ENCODE measurements around the gene CFAP251. TPM values are rescaled to one million over a fixed set of nuclear protein-coding genes. Genes with fewer than 3 reads are reported as not detected.

The CFAP251 gene
- polyA plus RNA-seq, 1 donor from 2014 or later = 4.0 TPM

DNA sequence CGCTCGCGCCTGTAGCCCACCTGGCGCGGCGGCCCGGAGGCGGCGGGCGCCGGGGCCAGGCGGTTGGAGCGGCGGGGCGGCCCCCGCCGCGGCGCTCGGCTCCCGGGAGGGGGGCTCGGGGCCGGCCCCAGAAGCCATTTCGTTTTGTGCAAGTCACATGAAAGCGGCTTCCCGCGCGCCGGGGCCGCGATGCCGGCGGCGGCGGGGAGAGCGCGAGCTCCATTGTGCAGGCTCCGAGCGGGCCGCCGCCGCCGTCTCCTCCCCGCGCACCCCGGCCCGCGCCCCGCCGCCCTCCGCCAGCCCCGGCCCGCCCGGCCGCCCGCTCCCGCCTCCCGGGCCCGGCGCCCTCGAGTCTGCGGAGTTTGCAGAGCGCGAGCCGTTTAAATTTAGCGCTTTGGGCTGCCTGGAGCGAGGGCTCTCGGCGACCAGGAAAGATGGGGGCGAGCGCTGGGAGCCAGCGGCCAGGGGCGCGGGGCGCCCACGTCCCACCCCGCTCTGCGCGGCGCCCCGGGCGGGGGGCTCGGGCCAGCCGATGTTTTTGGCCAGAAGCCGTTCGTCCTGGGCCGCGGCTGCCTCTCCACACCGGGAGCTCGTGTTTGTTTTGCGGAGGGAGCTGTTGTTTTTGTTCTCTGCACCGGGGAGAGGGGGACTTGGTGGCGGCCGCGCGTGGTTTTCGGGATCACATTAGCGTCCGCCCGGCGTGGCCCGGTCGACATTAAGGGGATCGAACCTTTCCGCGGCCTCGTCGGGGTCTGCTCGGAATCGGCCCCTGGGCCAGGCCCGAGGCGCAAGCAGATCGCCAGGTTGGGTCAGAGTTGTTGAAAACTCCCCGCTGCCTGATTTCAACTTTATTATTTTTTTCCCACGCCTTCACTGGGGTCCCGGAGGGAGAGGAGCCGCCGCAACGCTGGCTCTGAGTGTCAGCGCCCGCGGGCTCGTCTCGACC lies 104.3 kb downstream of the CFAP251 start:
- Histone ChIP-seq H3K27ac (ENCODE audit: low read length) (peak overlapping the region; percentile 51), H3K27me3 (ENCODE audit: insufficient read depth, low read depth, low read length) (no peaks in the 10 kb centered on the region), H3K36me3 (ENCODE audit: insufficient read depth, low read length) (no peaks in the 10 kb centered on the region), H3F3A (ENCODE audit: insufficient read depth, low read length, poor library complexity, severe bottlenecking) (no peaks in the 10 kb centered on the region), H3K9me2 (ENCODE audit: insufficient read depth, low read length) (no peaks in the 10 kb centered on the region), H3K9me3 (ENCODE audit: low read length) (no peaks in the 10 kb centered on the region), H2AFZ (ENCODE audit: low read depth, low read length) (peak overlapping the region; percentile 4), H3K79me2 (replicated peaks; ENCODE audit: insufficient read depth, low read length) (peaks cover 46% of the 10 kb centered on the region), H4K20me1 (ENCODE audit: insufficient read depth) (peaks cover 5% of the 10 kb centered on the region), H3K4me2 (ENCODE audit: low read length) (peak overlapping the region; percentile 69), H3K4me3 (ENCODE audit: low read length) (peak overlapping the region; percentile 89), H3K9ac (ENCODE audit: low read length) (peak overlapping the region; percentile 72)
- peak; percentile 38 for TF ChIP-seq MXI1 (conservative IDR thresholded peaks at IDR 0.05; ENCODE audit: poor library complexity, severe bottlenecking)
- TF ChIP-seq TAF1 (IDR thresholded peaks at IDR 0.05; ENCODE audit: low read depth) = no peak

DNA sequence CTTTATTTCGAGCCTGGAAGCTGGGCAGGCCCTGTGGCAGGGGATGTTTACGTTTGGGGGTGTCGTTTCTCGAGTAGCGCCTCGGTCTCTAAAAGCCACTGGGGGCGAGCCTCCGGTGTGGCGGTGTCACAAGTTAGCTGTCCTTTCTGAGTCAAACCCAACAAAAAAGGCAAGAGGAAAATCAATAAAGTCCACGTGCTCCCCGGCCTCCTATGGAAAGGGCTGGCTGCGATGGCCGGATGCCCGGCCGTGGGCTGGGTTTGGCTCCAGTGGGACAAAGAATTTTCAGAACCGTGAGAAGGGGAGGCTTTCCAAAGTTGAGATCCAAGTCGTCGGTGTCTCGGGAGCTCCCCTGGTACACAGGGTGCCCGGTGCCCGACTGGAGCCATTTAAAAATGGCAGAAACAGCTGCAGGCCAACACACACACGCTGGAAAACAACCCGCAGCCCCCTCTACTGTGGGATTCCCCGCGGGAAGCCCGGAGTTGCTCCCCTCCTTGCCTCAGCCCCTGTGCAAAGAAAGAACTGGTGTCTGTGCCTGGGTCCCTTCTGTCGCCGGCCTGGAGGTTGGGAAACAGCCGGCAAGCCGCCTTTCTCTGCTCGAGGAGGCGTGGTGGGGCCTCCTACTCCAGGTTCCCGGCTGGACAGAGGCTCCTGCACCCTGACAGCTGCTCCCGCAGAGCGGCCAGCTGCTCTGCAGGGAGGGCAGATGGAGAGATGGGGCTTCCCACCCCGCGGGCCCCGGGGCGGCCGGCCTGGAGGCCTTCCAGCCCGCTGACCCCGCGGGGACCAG lies 105.1 kb downstream of the CFAP251 start:
- H2AFZ ChIP-seq (ENCODE audit: low read depth, low read length) = peak overlapping the region; percentile 4

DNA sequence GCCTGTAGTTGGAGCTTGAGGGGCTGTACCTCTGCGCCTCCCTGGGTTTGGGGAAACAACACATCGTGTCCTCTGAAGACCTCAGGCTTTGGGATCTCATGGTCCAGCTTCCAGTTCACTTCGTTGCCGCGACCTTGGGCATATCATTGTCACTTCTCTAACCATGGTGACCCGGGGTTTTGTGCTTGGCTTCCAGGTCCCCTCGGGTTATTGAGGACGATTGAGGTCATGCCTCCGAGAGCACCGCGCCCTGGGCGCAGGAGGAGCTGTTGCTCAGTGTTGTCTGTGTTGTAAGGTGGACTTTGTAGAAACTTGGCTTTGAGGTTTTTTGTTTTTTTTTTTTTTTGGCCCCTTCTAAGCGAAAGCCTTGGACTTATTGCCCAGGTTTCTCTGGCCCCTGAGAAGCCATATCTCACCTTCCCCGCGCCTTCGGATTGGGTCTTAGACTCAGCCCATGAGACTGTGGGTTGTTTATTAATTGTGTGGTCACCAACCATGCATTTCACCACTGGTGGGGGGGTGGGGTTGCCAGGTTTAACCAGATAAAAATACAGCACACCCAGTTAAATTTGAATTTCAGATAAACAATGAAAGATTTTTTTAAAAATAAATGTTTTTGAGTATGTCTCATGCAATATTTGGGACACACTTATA lies 105.9 kb downstream of the CFAP251 start:
- Histone ChIP-seq H2AFZ (ENCODE audit: low read depth, low read length) (no peak overlapping the region), H3K9me3 (ENCODE audit: low read length) (no peaks in the 10 kb centered on the region), H4K20me1 (ENCODE audit: insufficient read depth) (peaks cover 5% of the 10 kb centered on the region), H3K9ac (ENCODE audit: low read length) (peak overlapping the region; percentile 72), H3K36me3 (ENCODE audit: insufficient read depth, low read length) (no peaks in the 10 kb centered on the region), H3K27me3 (ENCODE audit: insufficient read depth, low read depth, low read length) (no peaks in the 10 kb centered on the region), H3K4me3 (ENCODE audit: low read length) (peak overlapping the region; percentile 89), H3K27ac (ENCODE audit: low read length) (peak overlapping the region; percentile 51), H3F3A (ENCODE audit: insufficient read depth, low read length, poor library complexity, severe bottlenecking) (no peaks in the 10 kb centered on the region), H3K4me2 (ENCODE audit: low read length) (peak overlapping the region; percentile 69), H3K9me2 (ENCODE audit: insufficient read depth, low read length) (no peaks in the 10 kb centered on the region), H3K79me2 (replicated peaks; ENCODE audit: insufficient read depth, low read length) (peaks cover 62% of the 10 kb centered on the region)
- TF ChIP-seq EZH2 (IDR thresholded peaks at IDR 0.05; ENCODE audit: borderline replicate concordance, insufficient read depth, low read length, poor library complexity, severe bottlenecking) (no peak), SMC3 (conservative IDR thresholded peaks at IDR 0.05; ENCODE audit: poor library complexity) (no peak)

More for the DNA sequence above, 105.1 kb downstream of the CFAP251 start:
- peak overlapping the region; percentile 69 for H3K4me2 ChIP-seq (ENCODE audit: low read length)
- H3K36me3 ChIP-seq (ENCODE audit: insufficient read depth, low read length) = no peaks in the 10 kb centered on the region
- no peaks in the 10 kb centered on the region for H3F3A ChIP-seq (ENCODE audit: insufficient read depth, low read length, poor library complexity, severe bottlenecking)
- no peaks in the 10 kb centered on the region for H3K27me3 ChIP-seq (ENCODE audit: insufficient read depth, low read depth, low read length)
- no peaks in the 10 kb centered on the region for H3K9me3 ChIP-seq (ENCODE audit: low read length)
- no peak for TF ChIP-seq SMC3 (conservative IDR thresholded peaks at IDR 0.05; ENCODE audit: poor library complexity)
- no peak for TF ChIP-seq RAD21 (conservative IDR thresholded peaks at IDR 0.05)
- no peaks in the 10 kb centered on the region for H3K9me2 ChIP-seq (ENCODE audit: insufficient read depth, low read length)
- peak overlapping the region; percentile 89 for H3K4me3 ChIP-seq (ENCODE audit: low read length)
- H4K20me1 ChIP-seq (ENCODE audit: insufficient read depth) = peaks cover 5% of the 10 kb centered on the region
- peak overlapping the region; percentile 51 for H3K27ac ChIP-seq (ENCODE audit: low read length)
- peaks cover 55% of the 10 kb centered on the region for H3K79me2 ChIP-seq (replicated peaks; ENCODE audit: insufficient read depth, low read length)
- H3K9ac ChIP-seq (ENCODE audit: low read length) = peak overlapping the region; percentile 72
